GM23338 (cell line): Measurements from ENCODE around the gene MCC. TPM values are rescaled to one million over a fixed set of nuclear protein-coding genes. Genes with fewer than 3 reads are reported as not detected.

Experiments
- ATAC-seq: fragments of 200-7000 bp; cut with Tn5 transposase; 3 replicates; pipeline ENCODE4 v1.9.1; 2020
- DNase-seq: peaks from one replicate; pipeline ENCODE4 v3.0.0-alpha.2; 2015; ENCODE audit warnings: low spot score
- H2AFZ ChIP-seq: fragments of 200-600 bp; sonication (generic); 2 replicates; pipeline ENCODE4 v1.8.0; 2016; ENCODE audit warnings: antibody characterized with exemption, mild to moderate bottlenecking, moderate library complexity
- H3F3A ChIP-seq: fragments of 200-600 bp; sonication (generic); replicated peaks from 2 replicates; pipeline ENCODE4 v1.8.0; 2017; ENCODE audit warnings: antibody characterized with exemption, mixed run types, low read depth
- H3K27ac ChIP-seq: fragments of 200-600 bp; sonication (generic); 2 replicates; pipeline ENCODE4 v1.6.1; 2016; ENCODE audit warnings: low read depth
- H3K27me3 ChIP-seq: fragments of 200-600 bp; sonication (generic); 2 replicates; pipeline ENCODE4 v1.8.0; 2016; ENCODE audit warnings: mild to moderate bottlenecking, mixed run types, moderate library complexity; ENCODE audit not compliant: insufficient read depth
- H3K36me3 ChIP-seq: fragments of 200-600 bp; sonication (generic); 2 replicates; pipeline ENCODE4 v1.8.0; 2016; ENCODE audit warnings: mild to moderate bottlenecking; ENCODE audit not compliant: insufficient read depth
- H3K4me1 ChIP-seq: fragments of 200-600 bp; sonication (generic); 2 replicates; pipeline ENCODE4 v1.8.0; 2016; ENCODE audit warnings: mild to moderate bottlenecking, moderate library complexity; ENCODE audit not compliant: insufficient read depth
- H3K4me2 ChIP-seq: fragments of 200-600 bp; sonication (generic); 2 replicates; pipeline ENCODE4 v1.7.1; 2017; ENCODE audit warnings: mixed run types
- H3K4me3 ChIP-seq: fragments of 200-600 bp; sonication (generic); 2 replicates; pipeline ENCODE4 v1.6.1; 2016; ENCODE audit warnings: mixed run types
- H3K79me2 ChIP-seq: fragments of 200-600 bp; sonication (generic); replicated peaks from 2 replicates; pipeline ENCODE4 v1.8.0; 2017; ENCODE audit warnings: mild to moderate bottlenecking; ENCODE audit not compliant: insufficient read depth
- H3K9me2 ChIP-seq: fragments of 200-600 bp; sonication (generic); 2 replicates; pipeline ENCODE4 v1.8.0; 2017; ENCODE audit not compliant: insufficient read depth
- H4K20me1 ChIP-seq: fragments of 200-600 bp; sonication (generic); replicated peaks from 2 replicates; pipeline ENCODE4 v1.8.0; 2017; ENCODE audit warnings: mild to moderate bottlenecking; ENCODE audit not compliant: insufficient read depth
- H3K27ac Mint-ChIP-seq: 2 replicates; pipeline ENCODE4 v1.8.0; 2020; ENCODE audit warnings: inconsistent platforms, mild to moderate bottlenecking, moderate library complexity, mixed read lengths
- H3K27me3 Mint-ChIP-seq: 3 replicates; pipeline ENCODE4 v1.8.0; 2022; ENCODE audit warnings: low read depth, mild to moderate bottlenecking, moderate library complexity, mixed read lengths, inconsistent platforms; ENCODE audit not compliant: insufficient read depth, poor library complexity
- H3K36me3 Mint-ChIP-seq: 3 replicates; pipeline ENCODE4 v1.8.0; 2021; ENCODE audit warnings: low read depth, mild to moderate bottlenecking, inconsistent platforms, moderate library complexity, mixed read lengths
- H3K4me1 Mint-ChIP-seq: 3 replicates; pipeline ENCODE4 v1.8.0; 2020; ENCODE audit warnings: mild to moderate bottlenecking, inconsistent platforms, mixed read lengths
- H3K4me3 Mint-ChIP-seq: 3 replicates; pipeline ENCODE4 v1.8.0; 2021; ENCODE audit warnings: moderate library complexity, mild to moderate bottlenecking, inconsistent platforms, mixed read lengths
- H3K9me3 Mint-ChIP-seq: 3 replicates; pipeline ENCODE4 v1.8.0; 2020; ENCODE audit warnings: moderate library complexity, mild to moderate bottlenecking, inconsistent platforms, mixed read lengths
- CREB1 ChIP-seq: fragments of 250-450 bp; sonication (Bioruptor Pico); IDR thresholded peaks from 2 replicates; pipeline ENCODE4 v1.5.0; 2020; ENCODE audit warnings: low read depth, mild to moderate bottlenecking, moderate library complexity
- EZH2 ChIP-seq: fragments of 200-600 bp; sonication (generic); IDR thresholded peaks from one replicate; pipeline ENCODE4 v1.8.0; 2017; ENCODE audit warnings: antibody characterized with exemption, mild to moderate bottlenecking, low read depth; ENCODE audit not compliant: unreplicated experiment
- EZH2phosphoT487 ChIP-seq: fragments of 200-600 bp; sonication (generic); IDR thresholded peaks from one replicate; pipeline ENCODE4 v1.8.1; 2018; ENCODE audit warnings: antibody characterized with exemption; ENCODE audit not compliant: unreplicated experiment
- JUNB ChIP-seq: IDR thresholded peaks from one replicate; pipeline ENCODE4 v1.6.1; 2016; ENCODE audit warnings: antibody characterized with exemption; ENCODE audit not compliant: unreplicated experiment
- NANOG ChIP-seq: IDR thresholded peaks from 2 replicates; pipeline ENCODE4 v1.6.1; 2016; ENCODE audit warnings: antibody characterized with exemption, borderline replicate concordance
- POLR2AphosphoS5 ChIP-seq: IDR thresholded peaks from 2 replicates; pipeline ENCODE4 v1.6.1; 2016; ENCODE audit warnings: antibody characterized with exemption, low read depth
- STAT1 ChIP-seq: IDR thresholded peaks from one replicate; pipeline ENCODE4 v1.6.1; 2016; ENCODE audit warnings: antibody characterized with exemption; ENCODE audit not compliant: unreplicated experiment
- ZNF114 ChIP-seq: fragments of 250-450 bp; sonication (Bioruptor Pico); IDR thresholded peaks from 2 replicates; pipeline ENCODE4 v1.5.0; 2020; ENCODE audit warnings: mild to moderate bottlenecking, moderate library complexity
- ZNF331 ChIP-seq: fragments of 250-450 bp; sonication (Bioruptor Pico); IDR thresholded peaks from 2 replicates; pipeline ENCODE4 v1.5.0; 2020; ENCODE audit warnings: low read depth, mild to moderate bottlenecking, moderate library complexity
- polyA plus RNA-seq: library from polyadenylated mRNA; unstranded; fragments of >200 nt; fragmentation: Nextera tagmentation; extraction: Ambion mirVana; gene quantifications from 2 replicates; pipeline ENCODE4 v1.2.1, GENCODE V29; 2016
- total RNA-seq: library from RNA; depleted of rRNA; stranded (reverse); fragments of >200 nt; shearing (Covaris generic); gene quantifications from 2 replicates; pipeline ENCODE4 v1.2.3, GENCODE V29; 2014
- TF ChIP-seq, protein P1 (sequence below): fragments of 250-450 bp; sonication (Bioruptor Pico); IDR thresholded peaks from 2 replicates; pipeline ENCODE4 v1.5.0; 2020; ENCODE audit warnings: mild to moderate bottlenecking, moderate library complexity
- TF ChIP-seq, protein P2 (sequence below): IDR thresholded peaks from one replicate; pipeline ENCODE4 v1.6.1; 2018; ENCODE audit warnings: antibody characterized with exemption; ENCODE audit not compliant: unreplicated experiment
- TF ChIP-seq, protein P3 (sequence below), 2 experiments: fragments of 200-600 bp in 1 of 2; sonication (generic) in 1 of 2; conservative IDR thresholded peaks; 2 replicates each; pipeline versions ENCODE4 v1.5.1 to v1.6.1; 2016 to 2017; ENCODE audit warnings: antibody characterized with exemption in 2 of 2, low read depth in 2 of 2, mild to moderate bottlenecking in 2 of 2, moderate library complexity in 1 of 2
- TF ChIP-seq, protein P4 (sequence below): IDR thresholded peaks from 2 replicates; pipeline ENCODE4 v1.6.1; 2016; ENCODE audit warnings: antibody characterized with exemption

The MCC gene
- total and polyA plus RNA-seq, 2 experiments from 2014 or later = 3.8 to 10.1 TPM

DNA sequence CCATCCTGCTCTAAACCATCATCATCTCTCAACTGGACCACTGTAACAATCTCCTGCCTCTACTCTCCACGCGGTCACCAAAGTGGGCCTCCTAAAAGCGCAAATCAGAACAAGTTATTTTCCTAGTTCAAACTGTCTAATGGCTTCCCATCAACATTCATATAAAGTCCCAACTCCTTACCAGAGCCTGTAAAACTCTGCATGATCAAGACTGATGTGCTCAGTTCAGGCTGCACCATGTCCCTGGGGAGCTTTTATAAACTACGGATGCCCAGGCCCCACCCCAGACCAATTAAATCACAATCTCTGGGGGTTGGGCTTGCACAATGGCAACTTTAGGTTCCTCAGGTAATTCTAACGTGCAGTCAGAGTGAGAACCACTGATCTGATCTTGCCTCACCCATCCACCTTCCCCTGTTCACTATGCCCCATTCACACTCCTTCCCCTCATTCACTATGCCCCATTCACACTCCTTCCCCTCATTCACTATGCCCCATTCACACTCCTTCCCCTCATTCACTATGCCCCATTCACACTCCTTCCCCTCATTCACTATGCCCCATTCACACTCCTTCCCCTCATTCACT lies 382.5 kb downstream of the MCC start:
- Mint-ChIP-seq H3K27me3 (peaks cover 1% of the 10 kb centered on the region), H3K4me1 (no peaks in the 10 kb centered on the region; the same call in 2 of the 3 replicates), H3K36me3 (peaks cover 3% of the 10 kb centered on the region; the same call in 1 of the 3 replicates), H3K9me3 (no peaks in the 10 kb centered on the region), H3K27ac (no peak overlapping the region), H3K4me3 (no peak overlapping the region)
- no peak overlapping the region for H3K4me3 ChIP-seq
- H3K36me3 ChIP-seq = no peaks in the 10 kb centered on the region
- DNase-seq (no peak), ATAC-seq (no peak)
- H3K9me2 ChIP-seq = peaks cover 4% of the 10 kb centered on the region; the same call in 1 of the 2 replicates
- H3K27me3 ChIP-seq = no peaks in the 10 kb centered on the region
- no peak overlapping the region for H2AFZ ChIP-seq
- H3K4me2 ChIP-seq = no peak overlapping the region
- H3K79me2 ChIP-seq = no peaks in the 10 kb centered on the region
- no peaks in the 10 kb centered on the region for H3K4me1 ChIP-seq
- no peaks in the 10 kb centered on the region for H3F3A ChIP-seq
- no peak overlapping the region for H3K27ac ChIP-seq
- no peaks in the 10 kb centered on the region for H4K20me1 ChIP-seq
- TF ChIP-seq, protein P1, sequence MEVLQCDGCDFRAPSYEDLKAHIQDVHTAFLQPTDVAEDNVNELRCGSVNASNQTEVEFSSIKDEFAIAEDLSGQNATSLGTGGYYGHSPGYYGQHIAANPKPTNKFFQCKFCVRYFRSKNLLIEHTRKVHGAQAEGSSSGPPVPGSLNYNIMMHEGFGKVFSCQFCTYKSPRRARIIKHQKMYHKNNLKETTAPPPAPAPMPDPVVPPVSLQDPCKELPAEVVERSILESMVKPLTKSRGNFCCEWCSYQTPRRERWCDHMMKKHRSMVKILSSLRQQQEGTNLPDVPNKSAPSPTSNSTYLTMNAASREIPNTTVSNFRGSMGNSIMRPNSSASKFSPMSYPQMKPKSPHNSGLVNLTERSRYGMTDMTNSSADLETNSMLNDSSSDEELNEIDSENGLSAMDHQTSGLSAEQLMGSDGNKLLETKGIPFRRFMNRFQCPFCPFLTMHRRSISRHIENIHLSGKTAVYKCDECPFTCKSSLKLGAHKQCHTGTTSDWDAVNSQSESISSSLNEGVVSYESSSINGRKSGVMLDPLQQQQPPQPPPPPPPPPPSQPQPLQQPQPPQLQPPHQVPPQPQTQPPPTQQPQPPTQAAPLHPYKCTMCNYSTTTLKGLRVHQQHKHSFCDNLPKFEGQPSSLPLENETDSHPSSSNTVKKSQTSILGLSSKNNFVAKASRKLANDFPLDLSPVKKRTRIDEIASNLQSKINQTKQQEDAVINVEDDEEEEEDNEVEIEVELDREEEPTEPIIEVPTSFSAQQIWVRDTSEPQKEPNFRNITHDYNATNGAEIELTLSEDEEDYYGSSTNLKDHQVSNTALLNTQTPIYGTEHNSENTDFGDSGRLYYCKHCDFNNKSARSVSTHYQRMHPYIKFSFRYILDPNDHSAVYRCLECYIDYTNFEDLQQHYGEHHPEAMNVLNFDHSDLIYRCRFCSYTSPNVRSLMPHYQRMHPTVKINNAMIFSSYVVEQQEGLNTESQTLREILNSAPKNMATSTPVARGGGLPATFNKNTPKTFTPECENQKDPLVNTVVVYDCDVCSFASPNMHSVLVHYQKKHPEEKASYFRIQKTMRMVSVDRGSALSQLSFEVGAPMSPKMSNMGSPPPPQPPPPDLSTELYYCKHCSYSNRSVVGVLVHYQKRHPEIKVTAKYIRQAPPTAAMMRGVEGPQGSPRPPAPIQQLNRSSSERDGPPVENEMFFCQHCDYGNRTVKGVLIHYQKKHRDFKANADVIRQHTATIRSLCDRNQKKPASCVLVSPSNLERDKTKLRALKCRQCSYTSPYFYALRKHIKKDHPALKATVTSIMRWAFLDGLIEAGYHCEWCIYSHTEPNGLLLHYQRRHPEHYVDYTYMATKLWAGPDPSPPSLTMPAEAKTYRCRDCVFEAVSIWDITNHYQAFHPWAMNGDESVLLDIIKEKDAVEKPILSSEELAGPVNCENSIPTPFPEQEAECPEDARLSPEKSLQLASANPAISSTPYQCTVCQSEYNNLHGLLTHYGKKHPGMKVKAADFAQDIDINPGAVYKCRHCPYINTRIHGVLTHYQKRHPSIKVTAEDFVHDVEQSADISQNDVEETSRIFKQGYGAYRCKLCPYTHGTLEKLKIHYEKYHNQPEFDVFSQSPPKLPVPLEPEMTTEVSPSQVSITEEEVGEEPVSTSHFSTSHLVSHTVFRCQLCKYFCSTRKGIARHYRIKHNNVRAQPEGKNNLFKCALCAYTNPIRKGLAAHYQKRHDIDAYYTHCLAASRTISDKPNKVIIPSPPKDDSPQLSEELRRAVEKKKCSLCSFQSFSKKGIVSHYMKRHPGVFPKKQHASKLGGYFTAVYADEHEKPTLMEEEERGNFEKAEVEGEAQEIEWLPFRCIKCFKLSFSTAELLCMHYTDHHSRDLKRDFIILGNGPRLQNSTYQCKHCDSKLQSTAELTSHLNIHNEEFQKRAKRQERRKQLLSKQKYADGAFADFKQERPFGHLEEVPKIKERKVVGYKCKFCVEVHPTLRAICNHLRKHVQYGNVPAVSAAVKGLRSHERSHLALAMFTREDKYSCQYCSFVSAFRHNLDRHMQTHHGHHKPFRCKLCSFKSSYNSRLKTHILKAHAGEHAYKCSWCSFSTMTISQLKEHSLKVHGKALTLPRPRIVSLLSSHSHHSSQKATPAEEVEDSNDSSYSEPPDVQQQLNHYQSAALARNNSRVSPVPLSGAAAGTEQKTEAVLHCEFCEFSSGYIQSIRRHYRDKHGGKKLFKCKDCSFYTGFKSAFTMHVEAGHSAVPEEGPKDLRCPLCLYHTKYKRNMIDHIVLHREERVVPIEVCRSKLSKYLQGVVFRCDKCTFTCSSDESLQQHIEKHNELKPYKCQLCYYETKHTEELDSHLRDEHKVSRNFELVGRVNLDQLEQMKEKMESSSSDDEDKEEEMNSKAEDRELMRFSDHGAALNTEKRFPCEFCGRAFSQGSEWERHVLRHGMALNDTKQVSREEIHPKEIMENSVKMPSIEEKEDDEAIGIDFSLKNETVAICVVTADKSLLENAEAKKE (CRISPR knock-in tag) = no peak
- TF ChIP-seq ZNF114 (CRISPR knock-in tag) (no peak), ZNF331 (CRISPR knock-in tag) (no peak), POLR2AphosphoS5 (no peak), EZH2phosphoT487 (no peak), STAT1 (no peak), NANOG (no peak), EZH2 (no peak), JUNB (no peak), CREB1 (no peak)
- TF ChIP-seq, protein P2, sequence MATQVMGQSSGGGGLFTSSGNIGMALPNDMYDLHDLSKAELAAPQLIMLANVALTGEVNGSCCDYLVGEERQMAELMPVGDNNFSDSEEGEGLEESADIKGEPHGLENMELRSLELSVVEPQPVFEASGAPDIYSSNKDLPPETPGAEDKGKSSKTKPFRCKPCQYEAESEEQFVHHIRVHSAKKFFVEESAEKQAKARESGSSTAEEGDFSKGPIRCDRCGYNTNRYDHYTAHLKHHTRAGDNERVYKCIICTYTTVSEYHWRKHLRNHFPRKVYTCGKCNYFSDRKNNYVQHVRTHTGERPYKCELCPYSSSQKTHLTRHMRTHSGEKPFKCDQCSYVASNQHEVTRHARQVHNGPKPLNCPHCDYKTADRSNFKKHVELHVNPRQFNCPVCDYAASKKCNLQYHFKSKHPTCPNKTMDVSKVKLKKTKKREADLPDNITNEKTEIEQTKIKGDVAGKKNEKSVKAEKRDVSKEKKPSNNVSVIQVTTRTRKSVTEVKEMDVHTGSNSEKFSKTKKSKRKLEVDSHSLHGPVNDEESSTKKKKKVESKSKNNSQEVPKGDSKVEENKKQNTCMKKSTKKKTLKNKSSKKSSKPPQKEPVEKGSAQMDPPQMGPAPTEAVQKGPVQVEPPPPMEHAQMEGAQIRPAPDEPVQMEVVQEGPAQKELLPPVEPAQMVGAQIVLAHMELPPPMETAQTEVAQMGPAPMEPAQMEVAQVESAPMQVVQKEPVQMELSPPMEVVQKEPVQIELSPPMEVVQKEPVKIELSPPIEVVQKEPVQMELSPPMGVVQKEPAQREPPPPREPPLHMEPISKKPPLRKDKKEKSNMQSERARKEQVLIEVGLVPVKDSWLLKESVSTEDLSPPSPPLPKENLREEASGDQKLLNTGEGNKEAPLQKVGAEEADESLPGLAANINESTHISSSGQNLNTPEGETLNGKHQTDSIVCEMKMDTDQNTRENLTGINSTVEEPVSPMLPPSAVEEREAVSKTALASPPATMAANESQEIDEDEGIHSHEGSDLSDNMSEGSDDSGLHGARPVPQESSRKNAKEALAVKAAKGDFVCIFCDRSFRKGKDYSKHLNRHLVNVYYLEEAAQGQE = no peak
- TF ChIP-seq, protein P3, sequence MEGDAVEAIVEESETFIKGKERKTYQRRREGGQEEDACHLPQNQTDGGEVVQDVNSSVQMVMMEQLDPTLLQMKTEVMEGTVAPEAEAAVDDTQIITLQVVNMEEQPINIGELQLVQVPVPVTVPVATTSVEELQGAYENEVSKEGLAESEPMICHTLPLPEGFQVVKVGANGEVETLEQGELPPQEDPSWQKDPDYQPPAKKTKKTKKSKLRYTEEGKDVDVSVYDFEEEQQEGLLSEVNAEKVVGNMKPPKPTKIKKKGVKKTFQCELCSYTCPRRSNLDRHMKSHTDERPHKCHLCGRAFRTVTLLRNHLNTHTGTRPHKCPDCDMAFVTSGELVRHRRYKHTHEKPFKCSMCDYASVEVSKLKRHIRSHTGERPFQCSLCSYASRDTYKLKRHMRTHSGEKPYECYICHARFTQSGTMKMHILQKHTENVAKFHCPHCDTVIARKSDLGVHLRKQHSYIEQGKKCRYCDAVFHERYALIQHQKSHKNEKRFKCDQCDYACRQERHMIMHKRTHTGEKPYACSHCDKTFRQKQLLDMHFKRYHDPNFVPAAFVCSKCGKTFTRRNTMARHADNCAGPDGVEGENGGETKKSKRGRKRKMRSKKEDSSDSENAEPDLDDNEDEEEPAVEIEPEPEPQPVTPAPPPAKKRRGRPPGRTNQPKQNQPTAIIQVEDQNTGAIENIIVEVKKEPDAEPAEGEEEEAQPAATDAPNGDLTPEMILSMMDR (conservative IDR thresholded peaks at IDR 0.05; ENCODE audit: low read depth in 2 of 2) = no peak
- TF ChIP-seq, protein P4, sequence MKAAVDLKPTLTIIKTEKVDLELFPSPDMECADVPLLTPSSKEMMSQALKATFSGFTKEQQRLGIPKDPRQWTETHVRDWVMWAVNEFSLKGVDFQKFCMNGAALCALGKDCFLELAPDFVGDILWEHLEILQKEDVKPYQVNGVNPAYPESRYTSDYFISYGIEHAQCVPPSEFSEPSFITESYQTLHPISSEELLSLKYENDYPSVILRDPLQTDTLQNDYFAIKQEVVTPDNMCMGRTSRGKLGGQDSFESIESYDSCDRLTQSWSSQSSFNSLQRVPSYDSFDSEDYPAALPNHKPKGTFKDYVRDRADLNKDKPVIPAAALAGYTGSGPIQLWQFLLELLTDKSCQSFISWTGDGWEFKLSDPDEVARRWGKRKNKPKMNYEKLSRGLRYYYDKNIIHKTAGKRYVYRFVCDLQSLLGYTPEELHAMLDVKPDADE = no peak
